NCI-H1436 (cell line): ENCODE data around the gene LST1.
"Not testable (repeated sequence)": the region's sequence is repeated elsewhere in the genome, so short reads cannot be mapped to it uniquely, and the experiment has no call there.

ENCODE experiments used
- DNase-seq: peaks from one replicate; lab custom pipeline; 2025; lab: John Stamatoyannopoulos, UW

The LST1 gene

GRCh38 chr6:31586008-31586407 lies at the start of gene LST1:
Gene LST1 (plus strand): TSS chr6:31586277. CDS start chr6:31587300, 1,023 bp downstream.
- no peak for DNase-seq

GRCh38 chr6:31538805-31539400 lies 47.2 kb upstream of the LST1 start:
- no peak for DNase-seq

- no peak for DNase-seq
Observed at GRCh38 chr6:31540640-31541039, 45.4 kb upstream of the LST1 start.

DNA sequence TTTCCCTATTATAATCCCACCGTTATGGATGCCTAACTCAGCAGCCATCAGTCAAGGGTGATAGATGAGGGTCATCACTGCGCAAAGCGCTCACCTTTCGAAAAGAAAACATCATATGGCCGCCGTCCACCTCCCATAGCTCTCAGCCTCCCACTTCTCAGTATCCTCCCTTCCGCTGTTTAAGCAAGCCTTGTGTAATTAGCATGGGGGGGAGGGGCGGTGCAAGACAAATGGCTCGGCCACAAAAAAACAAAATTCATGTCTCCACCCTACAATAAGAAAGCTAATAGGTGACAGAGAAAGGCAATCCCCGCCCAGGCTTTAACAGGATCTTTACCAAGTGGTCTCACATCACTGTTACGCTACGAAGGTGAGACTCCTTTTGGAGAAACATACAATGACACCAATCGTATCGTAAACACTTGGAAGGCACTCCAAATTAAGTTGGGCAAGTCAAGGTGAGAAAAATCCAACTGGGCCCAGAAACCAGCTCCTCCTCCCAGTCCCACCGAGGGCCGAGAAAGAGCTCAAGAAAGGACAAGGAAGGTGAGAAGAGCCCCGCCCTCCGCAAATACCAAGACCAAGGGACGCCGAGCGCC lies 44.9 kb upstream of the LST1 start:
- DNase-seq: peak; percentile 50

- DNase-seq: peak; percentile 97
Observed at GRCh38 chr6:31541658-31542521, 44.2 kb upstream of the LST1 start, which contains the start of gene DDX39B. Gene DDX39B (minus strand): TSS chr6:31542003. CDS start chr6:31540532, 1,471 bp downstream.

DNA sequence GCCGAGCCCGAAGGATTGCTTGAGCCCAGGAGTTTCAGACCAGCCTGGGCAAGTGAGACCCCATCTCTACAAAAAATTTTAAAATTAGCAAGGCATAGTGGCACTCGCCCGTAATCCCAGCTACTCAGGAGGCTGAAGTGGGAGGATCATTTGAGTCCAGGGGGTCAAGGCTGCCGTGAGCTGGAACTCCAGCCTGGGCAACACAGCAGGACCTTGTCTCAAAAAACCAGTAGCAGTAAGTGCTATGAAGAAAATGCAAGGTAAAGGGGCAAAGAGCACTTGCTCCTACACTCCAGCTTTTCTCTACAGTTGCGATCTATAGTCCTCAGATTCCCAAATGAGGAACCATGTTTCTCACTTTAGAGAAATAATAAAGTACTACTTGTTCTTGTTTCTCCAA lies 42.4 kb upstream of the LST1 start:
- no peak for DNase-seq

DNA sequence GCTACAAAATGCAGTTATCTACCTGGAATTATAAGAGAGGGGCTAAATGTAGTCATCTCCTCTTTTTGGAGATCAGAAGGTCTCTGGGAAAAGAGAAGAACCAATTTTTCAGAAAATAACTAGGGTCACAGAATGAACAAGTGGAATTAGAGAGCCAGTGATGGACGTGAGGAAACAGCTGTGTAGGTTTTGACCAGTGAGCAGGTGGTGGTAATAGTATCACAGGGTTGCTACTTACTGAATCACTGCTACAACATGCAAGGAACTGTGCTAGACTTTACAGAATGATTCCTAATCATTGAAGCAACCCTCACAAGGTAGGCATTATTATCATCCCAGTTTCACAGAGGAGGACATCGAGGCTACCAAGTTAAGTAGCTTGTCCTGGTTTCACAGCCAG lies 41.4 kb upstream of the LST1 start:
- DNase-seq: no peak

- DNase-seq: no peak
Observed at GRCh38 chr6:31545291-31545690, 40.8 kb upstream of the LST1 start.

DNA sequence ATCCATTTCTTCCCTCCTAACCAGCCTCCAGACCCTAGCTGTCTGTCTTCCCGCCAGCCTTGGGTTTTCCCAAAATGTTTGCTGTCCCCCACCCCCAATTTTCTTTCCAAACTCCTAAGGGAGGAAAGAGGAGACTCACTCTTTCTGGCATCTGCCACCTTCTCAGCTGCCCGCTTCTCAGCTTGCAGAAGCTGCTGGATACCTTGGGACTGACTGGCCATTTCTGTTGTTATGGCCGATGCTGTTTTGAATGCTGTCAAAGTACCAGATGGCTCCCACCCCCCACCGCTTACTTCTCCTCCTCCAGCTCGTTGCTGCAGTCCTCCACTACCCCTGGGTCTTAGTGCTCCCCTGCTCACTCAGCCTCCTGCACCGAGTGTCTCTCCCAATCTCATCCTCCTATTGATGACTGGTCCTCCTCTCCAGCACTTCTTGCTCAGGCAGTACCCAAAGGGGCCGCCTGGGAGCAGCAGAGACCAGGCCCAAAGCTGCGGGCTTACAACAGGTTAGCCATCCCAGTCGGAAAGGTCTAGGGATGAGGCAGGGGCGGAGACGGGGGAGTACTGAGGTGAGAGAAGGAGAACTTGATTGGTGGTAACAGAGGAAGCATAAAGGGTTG lies 39.6 kb upstream of the LST1 start, which contains the start of gene ATP6V1G2:
Gene ATP6V1G2 (minus strand): TSS at position 270 of the 619 bp plus-strand sequence. CDS start 49 bp downstream, at position 221.
- DNase-seq: peak; percentile 90

DNA sequence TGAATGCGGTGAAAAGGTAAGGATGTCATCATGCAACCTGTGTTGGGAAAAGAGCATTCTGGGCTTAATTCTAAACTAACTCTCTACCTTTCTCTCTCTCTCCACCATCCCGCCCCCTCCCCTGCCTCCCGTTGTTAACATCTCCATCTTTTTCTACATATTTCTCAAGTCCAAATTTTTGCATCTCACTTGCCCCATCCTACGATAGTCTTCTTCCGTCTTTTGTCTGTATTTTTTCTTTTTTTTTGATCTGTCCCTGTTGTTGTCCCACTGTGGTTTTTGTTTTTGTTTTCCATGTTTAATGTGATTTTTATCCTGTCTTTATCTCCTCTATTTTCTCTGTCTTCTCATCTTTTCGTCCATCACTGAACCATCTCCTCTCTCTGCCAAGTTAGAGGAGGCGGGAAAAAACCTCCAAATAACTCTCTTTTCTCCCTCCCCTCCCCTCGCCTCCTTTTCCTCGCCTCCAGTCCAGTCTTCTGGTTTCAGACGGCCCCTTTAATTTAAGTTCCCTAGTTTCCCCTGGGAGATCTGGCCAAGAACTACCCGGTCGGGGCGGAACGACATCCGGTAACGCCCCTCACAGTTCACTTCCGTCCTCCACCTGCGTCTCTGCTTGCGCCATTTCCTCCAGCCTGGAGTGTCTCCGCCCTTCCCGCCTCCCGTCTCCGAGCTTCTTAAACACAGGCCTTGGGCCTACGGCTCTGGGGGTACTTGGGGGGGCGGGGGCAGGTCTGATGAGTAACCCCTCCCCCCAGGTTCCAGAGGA lies 38.9 kb upstream of the LST1 start, which contains the start of gene NFKBIL1:
Gene NFKBIL1 (plus strand): TSS at position 651 of the 769 bp plus-strand sequence. CDS start 87 bp downstream, at position 738.
- peak; percentile 99 for DNase-seq

GRCh38 chr6:31547727-31548543 lies 38.1 kb upstream of the LST1 start:
- no peak for DNase-seq

GRCh38 chr6:31548544-31548873 lies 37.6 kb upstream of the LST1 start:
- no peak for DNase-seq

- DNase-seq: not testable (repeated sequence)
Observed at GRCh38 chr6:31551371-31551770, 34.7 kb upstream of the LST1 start.

DNA sequence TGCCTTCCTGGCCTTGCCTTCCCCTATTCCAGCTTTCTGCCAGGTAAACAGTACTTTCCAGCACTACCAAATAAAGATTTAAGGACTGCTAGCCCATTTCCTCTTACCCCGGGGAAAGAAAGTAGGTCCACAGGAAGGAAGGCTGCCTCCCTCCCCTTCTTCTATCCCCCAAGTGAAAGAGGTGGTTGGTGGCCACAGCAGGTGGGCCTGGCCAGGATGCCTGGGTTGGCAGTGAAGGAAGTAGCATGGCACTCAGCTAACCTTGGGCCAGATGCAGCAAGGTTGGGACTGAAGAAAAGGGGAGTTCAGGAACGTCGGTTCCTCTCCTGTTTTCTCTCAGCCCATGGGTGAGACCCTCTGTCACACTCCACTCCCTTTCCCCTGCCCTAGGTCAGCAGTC lies 29.8 kb upstream of the LST1 start:
- DNase-seq: no peak

GRCh38 chr6:31557443-31558317 lies 28.4 kb upstream of the LST1 start:
- DNase-seq: no peak

- no peak for DNase-seq
Observed at GRCh38 chr6:31558318-31558625, 27.8 kb upstream of the LST1 start.

GRCh38 chr6:31558631-31559500 lies 27.2 kb upstream of the LST1 start:
- no peak for DNase-seq

DNA sequence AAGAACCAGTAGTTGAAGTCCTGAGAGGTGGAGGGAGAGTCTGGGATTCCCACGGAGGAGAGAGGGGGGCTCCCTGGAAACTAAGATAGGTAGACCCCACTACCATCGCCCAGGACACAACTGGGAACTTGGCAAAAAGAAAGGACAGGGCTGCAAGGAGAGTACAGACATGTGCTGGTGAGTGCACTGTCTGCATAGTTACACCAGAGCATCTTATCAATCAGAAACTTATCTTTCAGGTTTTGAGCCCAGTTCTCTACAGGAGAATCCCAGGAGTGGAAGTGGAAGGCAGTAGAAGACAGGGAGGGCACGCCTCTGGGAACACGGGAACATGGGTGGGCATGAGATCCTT lies 26.5 kb upstream of the LST1 start:
- DNase-seq: no peak
